K562 (cell line): ENCODE data around the gene GRIA1. TPM values are rescaled to one million over a fixed set of nuclear protein-coding genes. Genes with fewer than 3 reads are reported as not detected.
A peak's percentile ranks its signal among the peaks of the same experiment; 100 is the strongest.

ENCODE experiments used
- ATAC-seq: fragments of 200-7000 bp; cut with Tn5 transposase; 3 replicates; pipeline ENCODE4 v1.9.1; 2020; ENCODE audit warnings: moderate library complexity
- BruUV-seq: library from RNA; stranded (reverse); fragments of 400-500 nt; replicated peaks from 2 replicates; lab custom pipeline; 2021; lab: Mats Ljungman, UMichigan
- CTCF ChIA-PET: fragments of 300-600 bp; formaldehyde crosslinking; extraction: SDS; loops from one replicate; lab custom pipeline; 2021; ENCODE audit warnings: low intra/inter-chr PET ratio; lab: Yijun Ruan, JAX
- POLR2A ChIA-PET: fragments of 300-600, 350-650 bp; sonication (Branson Sonifier 250); formaldehyde crosslinking; extraction: SDS; loops from one replicate; lab custom pipeline; 2021; ENCODE audit warnings: antibody characterized with exemption, inconsistent platforms; lab: Yijun Ruan, JAX
- DNase-seq, 4 experiments: peaks; one replicate each; pipeline versions ENCODE4 v3.0.0 to v3.0.0-alpha.2; 2011 to 2018; ENCODE audit warnings: low spot score in 3 of 4, mixed read lengths in 3 of 4; ENCODE audit errors: extremely low read depth in 1 of 4
- FAIRE-seq: peaks from 2 replicates; lab custom pipeline; 2011; peaks lifted over from hg19 to GRCh38; lab: Jason Lieb, UNC
- H2AFZ ChIP-seq: 2 replicates; pipeline ENCODE4 v1.6.0; 2011; ENCODE audit warnings: low read depth, low read length, control low read depth, inconsistent platforms
- H3K27ac ChIP-seq: fragments of 200-600 bp; 3 replicates; pipeline ENCODE4 v1.8.0; 2011; ENCODE audit warnings: low read depth, mild to moderate bottlenecking, control low read depth, inconsistent platforms, low read length, moderate library complexity, mixed read lengths; ENCODE audit errors: extremely low read depth
- H3K27me3 ChIP-seq, 2 experiments: fragments of 300-600 bp in 1 of 2; 2 replicates in 1 of 2; 3 replicates in 1 of 2; pipeline versions ENCODE4 v1.6.0 to v1.8.0; 2011; ENCODE audit warnings: inconsistent platforms in 2 of 2, low read length in 2 of 2, mild to moderate bottlenecking in 1 of 2, mixed read lengths in 1 of 2, moderate library complexity in 1 of 2; ENCODE audit not compliant: control insufficient read depth in 2 of 2, insufficient read depth in 2 of 2
- H3K36me3 ChIP-seq: fragments of 300-600 bp; 3 replicates; pipeline ENCODE4 v1.8.0; 2011; ENCODE audit warnings: mild to moderate bottlenecking, low read length, inconsistent platforms; ENCODE audit not compliant: control insufficient read depth, insufficient read depth
- H3K4me1 ChIP-seq, 2 experiments: fragments of 200-600 bp in 1 of 2; replicated peaks in 1 of 2; 2 replicates in 1 of 2; 3 replicates in 1 of 2; pipeline versions ENCODE4 v1.5.1 to v1.8.0; 2011; ENCODE audit warnings: inconsistent platforms in 2 of 2, low read length in 2 of 2, mild to moderate bottlenecking in 1 of 2, mixed read lengths in 1 of 2, moderate library complexity in 1 of 2; ENCODE audit not compliant: control insufficient read depth in 2 of 2, insufficient read depth in 2 of 2
- H3K4me2 ChIP-seq: 2 replicates; pipeline ENCODE4 v1.6.1; 2011; ENCODE audit warnings: low read length, control low read depth, inconsistent platforms, mixed read lengths; ENCODE audit not compliant: insufficient read depth
- H3K4me3 ChIP-seq: fragments of 200-600 bp; sonication (generic), shearing (Covaris generic); 2 replicates; pipeline ENCODE4 v1.5.1; 2016; ENCODE audit warnings: control low read depth, inconsistent platforms
- H3K79me2 ChIP-seq: fragments of 200-600 bp; 3 replicates; pipeline ENCODE4 v1.8.0; 2011; ENCODE audit warnings: low read length, inconsistent platforms; ENCODE audit not compliant: control insufficient read depth, insufficient read depth
- H3K9ac ChIP-seq, 2 experiments: 2 replicates each; pipeline versions ENCODE4 v1.6.0 to v1.6.1; 2011; ENCODE audit warnings: low read depth in 2 of 2, low read length in 2 of 2, control low read depth in 1 of 2, inconsistent platforms in 1 of 2, mild to moderate bottlenecking in 1 of 2, mixed read lengths in 1 of 2; ENCODE audit not compliant: insufficient read depth in 1 of 2
- H3K9me1 ChIP-seq: one replicate; pipeline ENCODE4 v1.6.0; 2011; ENCODE audit warnings: inconsistent platforms, mild to moderate bottlenecking, low read length, moderate library complexity; ENCODE audit not compliant: control insufficient read depth, insufficient read depth
- H3K9me3 ChIP-seq: replicated peaks from 2 replicates; pipeline ENCODE4 v1.5.1; 2011; ENCODE audit warnings: low read depth, low read length, inconsistent platforms; ENCODE audit not compliant: control insufficient read depth, insufficient read depth
- H4K20me1 ChIP-seq: replicated peaks from 2 replicates; pipeline ENCODE4 v1.6.1; 2011; ENCODE audit warnings: low read length, inconsistent platforms, mixed read lengths; ENCODE audit not compliant: control insufficient read depth, insufficient read depth
- BCOR ChIP-seq: fragments of 450-650 bp; IDR thresholded peaks from 2 replicates; pipeline ENCODE4 v1.6.1; 2016
- CREB5 ChIP-seq: fragments of 250-450 bp; sonication (Bioruptor Pico); IDR thresholded peaks from 2 replicates; pipeline ENCODE4 v1.5.0; 2020; ENCODE audit warnings: mild to moderate bottlenecking
- EZH2 ChIP-seq: IDR thresholded peaks from 2 replicates; pipeline ENCODE4 v1.6.1; 2012; ENCODE audit warnings: low read depth, mild to moderate bottlenecking, inconsistent platforms, low read length, borderline replicate concordance
- LEF1 ChIP-seq: fragments of 450-650 bp; IDR thresholded peaks from 2 replicates; pipeline ENCODE4 v1.6.1; 2016; ENCODE audit warnings: mild to moderate bottlenecking
- PKNOX1 ChIP-seq: fragments of 450-650 bp; IDR thresholded peaks from 2 replicates; pipeline ENCODE4 v1.6.1; 2016
- RBM25 ChIP-seq: fragments of 200-400 bp; formaldehyde crosslinking; IDR thresholded peaks from 2 replicates; pipeline ENCODE4 v1.6.1; 2018; ENCODE audit warnings: low read length, low read depth, moderate library complexity; ENCODE audit not compliant: severe bottlenecking
- SMARCA4 ChIP-seq: fragments of 450-650 bp; IDR thresholded peaks from 2 replicates; pipeline ENCODE4 v1.6.1; 2016
- SREBF2 ChIP-seq: sonication (generic); formaldehyde crosslinking; IDR thresholded peaks from 2 replicates; pipeline ENCODE4 v1.4.0; 2020; ENCODE audit warnings: mild to moderate bottlenecking, missing genetic modification reagents
- ZEB2 ChIP-seq: fragments of 450-650 bp; IDR thresholded peaks from 2 replicates; pipeline ENCODE4 v1.6.1; 2016
- ZFP36 ChIP-seq: fragments of 150-350 bp; IDR thresholded peaks from 2 replicates; pipeline ENCODE4 v1.6.1; 2018; ENCODE audit warnings: low read length, low read depth; ENCODE audit not compliant: partially characterized antibody
- ZFX ChIP-seq: sonication (generic); formaldehyde crosslinking; IDR thresholded peaks from 2 replicates; pipeline ENCODE4 v1.8.0; 2022; ENCODE audit warnings: mild to moderate bottlenecking, missing genetic modification reagents, moderate library complexity
- ZNF347 ChIP-seq: fragments of 450-650 bp; formaldehyde crosslinking; IDR thresholded peaks from 2 replicates; pipeline ENCODE4 v1.4.0; 2020; ENCODE audit warnings: low read depth, mild to moderate bottlenecking, moderate library complexity
- ZNF445 ChIP-seq: fragments of 250-450 bp; sonication (Bioruptor Pico); IDR thresholded peaks from 2 replicates; pipeline ENCODE4 v1.4.0; 2020; ENCODE audit warnings: low read depth, mild to moderate bottlenecking, moderate library complexity
- ZNF583 ChIP-seq: fragments of 250-450 bp; sonication (Bioruptor Pico); IDR thresholded peaks from 2 replicates; pipeline ENCODE4 v1.4.0; 2020
- WGBS: fragments of 100-300 bp; shearing (Covaris generic); methylation state at CpG from one replicate; pipeline ENCODE4 v1.1.6; 2016; ENCODE audit warnings: low coverage, mixed read lengths; ENCODE audit not compliant: insufficient coverage; ENCODE audit errors: missing lambda C conversion rate; 5-methylcytosine and 5-hydroxymethylcytosine counted together
- in situ Hi-C: fragments of 300-500 bp; cut with MboI; formaldehyde crosslinking; loops from 4 replicates; pipeline ENCODE4 v1.15.0; 2018; ENCODE audit warnings: inconsistent platforms, mixed read lengths
- intact Hi-C: fragments of 100-400 bp; cut with micrococcal nuclease; formaldehyde crosslinking; loops from 2 replicates; pipeline ENCODE4 v1.14.2; 2022
- polyA plus RNA-seq, 8 experiments: library from polyadenylated mRNA; depleted of rRNA in 4 of 8; stranded (reverse) in 5 of 8; unstranded in 3 of 8; fragments of >200 nt; fragmentation: Nextera tagmentation in 2 of 8; fragmentation: Illumina TruSeq in 1 of 8; extraction: Ambion mirVana in 2 of 8; extraction: Trizol in 1 of 8; gene quantifications; 2 replicates each; pipeline versions ENCODE4 v1.2.1 to v1.2.3, GENCODE V29; 2011 to 2014; ENCODE audit warnings: inconsistent platforms in 1 of 8, missing spikeins in 1 of 8
- total RNA-seq, 7 experiments: library from RNA; depleted of rRNA in 6 of 7; stranded (reverse); fragments of >200 nt in 6 of 7; fragmentation: Illumina TruSeq in 2 of 7; extraction: Trizol in 2 of 7; gene quantifications; 2 replicates each; pipeline versions ENCODE4 v1.2.1 to v1.2.3, GENCODE V29; 2011 to 2021; ENCODE audit warnings: low replicate concordance in 1 of 7

The GRIA1 gene
- total and polyA plus RNA-seq, 9 of the 15 experiments (the other 6 are each of a cell fraction or from before 2014, with no cell fraction given): not detected

GRCh38 chr5:153742060-153742459 lies 251.6 kb downstream of the GRIA1 start (continued):
- TF ChIP-seq LEF1: peak; percentile 64; the same call in 1 of the 2 replicates
- TF ChIP-seq SMARCA4: peak; percentile 98
- no peak for TF ChIP-seq ZNF445 (CRISPR knock-in tag)
- no peak for TF ChIP-seq EZH2
- no peak for TF ChIP-seq ZNF347 (CRISPR knock-in tag)
- TF ChIP-seq ZEB2: peak; percentile 97
- no peak for TF ChIP-seq SREBF2
- no peak for TF ChIP-seq CREB5
- TF ChIP-seq, all 486 proteins: peak for 71

DNA sequence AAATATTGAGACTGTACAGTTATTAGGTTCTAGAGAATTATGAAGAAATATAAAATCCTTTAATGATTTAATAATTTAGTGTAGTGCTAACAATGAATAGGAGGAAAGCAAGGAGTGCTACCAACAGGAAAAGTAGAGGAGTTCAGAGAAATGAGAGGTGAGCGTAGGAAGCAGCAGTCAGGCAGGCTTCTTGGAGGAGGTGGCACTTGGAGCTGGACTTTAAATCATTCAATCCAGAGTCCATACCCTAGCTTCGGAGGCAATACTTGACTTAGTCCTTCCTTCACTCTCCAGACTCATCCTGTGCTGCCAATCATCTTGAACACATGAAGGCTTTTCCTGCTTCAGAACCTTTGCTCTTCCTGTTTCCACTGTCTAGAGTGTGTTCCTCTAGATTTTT lies 254.3 kb downstream of the GRIA1 start:
- Histone ChIP-seq H3K36me3 (no peaks in the 10 kb centered on the region), H3K9me1 (no peaks in the 10 kb centered on the region), H3K4me3 (no peak overlapping the region), H2AFZ (no peak overlapping the region), H3K27ac (no peak overlapping the region), H3K79me2 (no peaks in the 10 kb centered on the region), H3K27me3 (no peaks in the 10 kb centered on the region), H3K4me2 (no peak overlapping the region), H4K20me1 (no peaks in the 10 kb centered on the region), H3K9ac (no peak overlapping the region), H3K4me1 (peaks cover 4 to 26% of the 10 kb centered on the region in 2 experiments; a peak in 2 of 5 replicates), H3K9me3 (peaks cover 2% of the 10 kb centered on the region; the same call in 1 of the 2 replicates)
- ChIA-PET POLR2A (no interaction called here), CTCF (no interaction called here)
- in situ Hi-C loops: no loop called here
- FAIRE-seq (no peak), DNase-seq (no peak), ATAC-seq (no peak)
- intact Hi-C loops: no loop called here
- no TSS peak for BruUV-seq
- 59% methylated on average over 2 of the region's 2 CpGs for WGBS
- TF ChIP-seq ZFP36: peak; percentile 88
- peak; percentile 38; the same call in 1 of the 2 replicates for TF ChIP-seq PKNOX1
- TF ChIP-seq RBM25: peak; percentile 91
- TF ChIP-seq BCOR: 0 out of 2 replicates have a peak, but pooled peaks have one; percentile 25
- TF ChIP-seq ZFX (CRISPR knock-in tag): no peak
- TF ChIP-seq ZNF583 (CRISPR knock-in tag): no peak
- TF ChIP-seq, all 486 proteins: peak for 4
